ENCODE measurements around the gene CLCNKA.
"Not testable (repeated sequence)": the region's sequence is repeated elsewhere in the genome, so short reads cannot be mapped to it uniquely, and the experiment has no call there.

The CLCNKA gene

DNA sequence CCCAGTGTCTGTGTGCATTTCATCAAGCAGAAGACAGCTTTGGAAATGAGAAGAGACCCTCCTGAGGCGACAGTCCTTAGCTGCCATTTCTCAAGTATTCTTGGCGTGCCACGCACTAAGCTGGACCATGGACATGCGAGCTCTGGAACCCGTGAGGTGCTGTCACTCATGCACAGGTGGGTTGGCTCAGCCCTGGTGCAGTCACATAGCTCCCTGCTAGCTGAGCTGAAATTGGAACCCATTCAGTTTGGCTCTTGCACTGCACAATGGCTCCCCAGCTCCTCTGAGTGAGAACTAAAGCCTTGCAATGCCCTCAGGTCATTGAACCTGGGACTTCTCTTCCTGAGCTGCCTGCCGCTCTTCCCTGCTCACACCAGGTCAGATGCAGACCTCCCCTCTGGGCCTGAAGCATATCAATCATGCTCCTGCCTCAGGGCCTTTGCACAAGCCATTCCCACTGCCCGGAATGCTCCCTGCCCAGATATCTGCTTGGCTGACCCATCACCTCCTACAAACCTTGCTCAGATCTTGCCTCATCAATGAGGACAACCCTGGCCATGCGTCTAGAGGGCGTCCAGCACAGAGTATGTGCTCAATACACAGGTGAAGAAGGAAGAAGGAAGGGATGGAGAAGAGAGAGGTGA lies 24.1 kb upstream of the CLCNKA start:
- Histone ChIP-seq H3K36me3 (no peaks in the 10 kb centered on the region), H3K4me3 (no peak overlapping the region), H3K9me3 (no peaks in the 10 kb centered on the region), H3K4me2 (no peak overlapping the region), H3K27ac (no peak overlapping the region), H3K4me1 (peaks cover 9% of the 10 kb centered on the region), H4K20me1 (no peaks in the 10 kb centered on the region), H3K27me3 (no peaks in the 10 kb centered on the region), H3K9ac (no peak overlapping the region)
- TF ChIP-seq Cebpa-rat (IDR thresholded peaks at IDR 0.05), result no peak

DNA sequence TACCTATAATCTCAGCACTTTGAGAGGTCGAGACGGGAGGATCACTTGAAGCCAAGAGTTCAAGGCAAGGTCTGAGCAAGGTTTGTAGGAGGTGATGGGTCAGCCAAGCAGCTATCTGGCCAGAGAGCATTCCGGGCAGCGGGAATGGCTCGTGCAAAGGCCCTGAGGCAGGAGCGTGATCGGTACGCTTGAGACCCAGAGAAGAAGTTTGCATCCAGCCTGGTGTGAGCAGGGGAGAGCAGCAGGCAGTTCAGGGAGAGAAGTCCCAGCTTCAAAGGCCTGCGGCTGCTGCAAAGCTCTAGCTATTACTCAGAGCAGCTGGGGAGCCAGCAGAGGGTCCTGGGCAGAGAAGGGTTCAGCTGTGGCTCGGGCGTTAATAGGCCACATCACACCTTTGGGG lies 22.9 kb upstream of the CLCNKA start:
- H3K36me3 ChIP-seq, result no peaks in the 10 kb centered on the region

DNA sequence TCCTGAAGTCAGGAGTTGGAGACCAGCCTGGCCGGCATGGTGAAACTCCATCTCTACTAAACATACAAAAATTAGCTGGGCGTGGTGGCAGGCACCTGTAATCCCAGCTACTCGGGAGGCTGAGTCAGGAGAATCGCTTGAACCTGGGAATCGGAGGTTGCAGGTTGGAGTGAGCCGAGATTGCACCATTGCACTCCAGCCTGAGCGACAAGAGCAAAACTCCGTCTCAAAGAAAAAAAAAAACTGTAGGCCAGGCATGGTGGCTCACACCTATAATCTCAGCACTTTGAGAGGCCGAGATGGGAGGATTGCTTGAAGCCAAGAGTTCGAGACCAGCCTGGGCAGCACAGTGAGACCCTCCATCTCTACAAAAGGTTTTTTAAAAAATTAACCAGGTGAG lies 20.6 kb upstream of the CLCNKA start:
- not testable (repeated sequence) for H3K4me3 ChIP-seq, H3K4me2 ChIP-seq, H3K27me3 ChIP-seq, H3K27ac ChIP-seq, H3K9me3 ChIP-seq, H3K36me3 ChIP-seq, H3K9ac ChIP-seq, H4K20me1 ChIP-seq
- peaks cover 30% of the 10 kb centered on the region for H3K4me1 ChIP-seq

More for the DNA sequence above, 22.9 kb upstream of the CLCNKA start:
- H4K20me1 ChIP-seq, result no peaks in the 10 kb centered on the region
- no peak overlapping the region for H3K4me2 ChIP-seq
- H3K9ac ChIP-seq, result no peak overlapping the region
- no peaks in the 10 kb centered on the region for H3K27me3 ChIP-seq
- H3K9me3 ChIP-seq, result no peaks in the 10 kb centered on the region
- H3K27ac ChIP-seq, result no peak overlapping the region
- peaks cover 6% of the 10 kb centered on the region for H3K4me1 ChIP-seq
- no peak overlapping the region for H3K4me3 ChIP-seq
- TF ChIP-seq Cebpa-rat (IDR thresholded peaks at IDR 0.05), result no peak

GRCh38 chr1:16005597-16005996 lies 16.2 kb upstream of the CLCNKA start:
- TF ChIP-seq Cebpa-rat (IDR thresholded peaks at IDR 0.05), result no peak
- H3K9me3 ChIP-seq, result no peaks in the 10 kb centered on the region
- H3K27me3 ChIP-seq, result no peaks in the 10 kb centered on the region
- no peaks in the 10 kb centered on the region for H3K36me3 ChIP-seq
- H3K4me3 ChIP-seq, result peak overlapping the region; percentile 40
- H3K27ac ChIP-seq, result peak overlapping the region; percentile 65
- peaks cover 63% of the 10 kb centered on the region for H3K4me1 ChIP-seq
- H4K20me1 ChIP-seq, result no peaks in the 10 kb centered on the region
- H3K4me2 ChIP-seq, result peak overlapping the region; percentile 93
- H3K9ac ChIP-seq, result peak overlapping the region; percentile 59

DNA sequence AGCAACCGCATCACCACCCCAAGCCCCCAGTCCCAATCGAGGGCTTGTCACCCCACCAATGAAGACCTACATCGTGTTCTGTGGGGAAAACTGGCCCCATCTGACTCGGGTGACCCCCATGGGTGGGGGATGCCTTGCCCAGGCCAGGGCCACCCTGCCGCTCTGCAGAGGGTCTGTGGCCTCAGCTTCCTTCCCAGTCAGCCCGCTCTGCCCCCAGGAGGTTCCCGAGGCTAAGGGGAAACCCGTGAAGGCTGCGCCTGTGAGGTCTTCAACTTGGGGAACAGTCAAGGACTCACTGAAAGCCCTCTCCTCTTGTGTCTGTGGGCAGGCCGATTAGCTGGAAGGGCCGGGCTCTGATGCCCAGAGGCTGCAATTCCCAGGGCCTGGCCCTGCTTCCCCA lies 15.8 kb upstream of the CLCNKA start:
- Histone ChIP-seq H3K9me3 (no peaks in the 10 kb centered on the region), H3K4me3 (peak overlapping the region; percentile 40), H3K36me3 (no peaks in the 10 kb centered on the region), H3K4me1 (peaks cover 67% of the 10 kb centered on the region), H4K20me1 (no peaks in the 10 kb centered on the region), H3K27me3 (no peaks in the 10 kb centered on the region), H3K9ac (peak overlapping the region; percentile 59), H3K27ac (peak overlapping the region; percentile 65), H3K4me2 (peak overlapping the region; percentile 93)
- no peak for TF ChIP-seq Cebpa-rat (IDR thresholded peaks at IDR 0.05)

DNA sequence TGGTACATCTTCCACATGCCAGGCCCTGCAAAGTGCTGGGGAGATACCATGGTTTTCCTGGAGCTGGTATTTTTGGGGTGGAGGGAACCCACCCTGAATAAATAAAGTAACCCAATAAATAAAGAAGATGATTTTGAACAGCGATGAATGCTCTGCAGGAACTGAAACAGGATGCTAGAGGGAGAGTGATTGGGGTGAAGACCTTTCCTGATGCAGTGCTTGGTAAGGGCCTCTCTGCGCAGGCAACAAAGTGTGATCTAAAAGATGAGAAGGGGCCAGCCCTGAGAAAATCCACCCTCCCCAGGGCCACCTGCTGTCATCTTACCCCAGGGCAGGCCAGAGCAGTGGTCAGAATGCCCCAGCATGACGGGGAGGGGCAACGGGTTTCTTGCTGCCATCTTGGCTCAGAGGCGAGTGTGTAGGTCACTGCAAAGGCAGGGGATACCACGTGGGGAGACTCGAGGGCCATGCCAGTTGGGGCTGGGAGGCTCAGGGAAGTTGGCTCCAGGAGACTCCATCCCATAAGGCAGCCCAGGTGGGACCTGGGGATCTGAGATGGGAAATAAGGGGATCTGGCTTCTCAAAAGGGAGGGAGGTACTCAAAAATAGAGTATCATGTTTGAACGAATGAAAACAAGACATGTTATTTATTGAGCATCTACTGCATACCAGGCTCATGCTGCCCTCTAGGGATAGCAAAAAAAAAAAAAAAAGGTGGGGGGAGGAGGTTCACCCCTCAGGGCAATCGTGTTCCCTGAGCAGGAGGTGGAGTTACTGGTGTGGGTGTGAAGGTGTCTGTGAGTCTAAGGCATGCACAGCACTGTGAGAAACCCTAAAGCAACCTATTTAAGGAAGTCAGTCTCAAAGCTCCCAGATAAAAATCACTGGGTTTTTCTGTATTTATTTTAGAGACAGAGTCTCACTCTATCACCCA lies 15.0 kb upstream of the CLCNKA start:
- no peaks in the 10 kb centered on the region for H3K36me3 ChIP-seq
- H3K4me1 ChIP-seq, result peaks cover 75% of the 10 kb centered on the region
- H3K27me3 ChIP-seq, result no peaks in the 10 kb centered on the region
- TF ChIP-seq Cebpa-rat (IDR thresholded peaks at IDR 0.05), result no peak
- H3K4me2 ChIP-seq, result peak overlapping the region; percentile 93
- H3K4me3 ChIP-seq, result peak overlapping the region; percentile 18; the same call in 1 of the 2 replicates
- H3K9me3 ChIP-seq, result no peaks in the 10 kb centered on the region
- H3K27ac ChIP-seq, result peak overlapping the region; percentile 21; the same call in 1 of the 2 replicates
- H4K20me1 ChIP-seq, result no peaks in the 10 kb centered on the region
- no peak overlapping the region for H3K9ac ChIP-seq

DNA sequence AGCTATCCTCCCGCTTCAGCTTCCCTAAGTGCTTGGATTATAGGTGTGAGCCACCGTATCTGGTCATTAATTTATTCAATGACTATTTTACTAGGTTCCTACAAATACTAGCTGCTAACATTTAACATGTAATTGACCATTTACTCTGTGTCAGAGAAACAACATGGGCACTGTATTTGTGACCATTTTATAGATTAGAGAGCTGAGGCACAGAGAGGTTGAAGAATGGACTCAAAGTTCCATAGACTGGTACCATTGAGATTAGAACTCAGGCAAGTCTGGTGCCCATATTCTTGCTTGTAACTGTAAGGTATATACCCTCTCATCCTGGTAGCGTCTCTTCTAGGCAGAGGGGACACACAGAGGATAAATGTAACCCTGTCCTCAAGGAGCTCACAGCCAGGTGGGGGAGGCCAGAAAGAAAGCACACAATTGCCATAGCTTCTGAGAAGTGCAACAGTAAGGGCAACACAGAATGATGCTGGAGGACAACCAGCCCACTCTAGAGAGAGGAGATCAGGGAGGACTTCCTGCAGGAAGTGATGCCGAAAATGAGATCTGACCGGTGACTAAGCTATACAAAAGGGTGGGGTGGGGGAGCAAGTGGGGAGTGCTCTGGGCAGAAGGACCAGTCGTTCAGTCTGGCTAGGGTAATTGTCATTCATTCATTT lies 14.0 kb upstream of the CLCNKA start:
- Histone ChIP-seq H3K4me2 (peak overlapping the region; percentile 93), H3K27me3 (no peaks in the 10 kb centered on the region), H3K4me1 (peaks cover 85% of the 10 kb centered on the region), H3K27ac (no peak overlapping the region), H3K9me3 (no peaks in the 10 kb centered on the region), H3K4me3 (no peak overlapping the region), H4K20me1 (no peaks in the 10 kb centered on the region), H3K9ac (no peak overlapping the region), H3K36me3 (no peaks in the 10 kb centered on the region)
- no peak for TF ChIP-seq Cebpa-rat (IDR thresholded peaks at IDR 0.05)

DNA sequence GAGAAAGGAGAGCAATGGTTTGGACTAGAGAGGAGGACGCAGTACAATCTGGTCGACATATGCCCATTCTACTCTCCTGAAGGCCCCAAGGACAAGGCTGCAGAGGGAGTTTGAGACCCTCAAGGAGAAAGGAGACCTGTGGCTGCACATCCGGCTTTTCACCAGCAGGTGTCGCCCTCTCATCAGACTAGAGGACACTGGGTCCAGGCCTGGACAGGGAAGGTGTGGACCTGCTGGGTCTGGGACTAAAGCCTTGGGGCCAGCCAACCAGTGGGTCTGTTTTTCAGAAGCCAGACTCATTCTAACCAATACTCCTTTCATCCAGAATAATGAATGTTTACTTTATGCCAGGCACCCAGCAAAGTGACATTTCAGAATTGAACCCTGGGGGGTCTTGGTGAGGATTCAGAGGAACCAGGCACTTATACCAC lies 12.8 kb upstream of the CLCNKA start:
- peaks cover 87% of the 10 kb centered on the region for H3K4me1 ChIP-seq
- no peaks in the 10 kb centered on the region for H4K20me1 ChIP-seq
- no peak overlapping the region for H3K9ac ChIP-seq
- no peak overlapping the region for H3K27ac ChIP-seq
- H3K36me3 ChIP-seq, result no peaks in the 10 kb centered on the region
- no peaks in the 10 kb centered on the region for H3K27me3 ChIP-seq
- no peak overlapping the region for H3K4me3 ChIP-seq
- H3K4me2 ChIP-seq, result no peak overlapping the region
- no peak for TF ChIP-seq Cebpa-rat (IDR thresholded peaks at IDR 0.05)
- H3K9me3 ChIP-seq, result no peaks in the 10 kb centered on the region

GRCh38 chr1:16009678-16010077 lies 12.2 kb upstream of the CLCNKA start:
- no peak overlapping the region for H3K4me2 ChIP-seq
- H3K27me3 ChIP-seq, result no peaks in the 10 kb centered on the region
- no peaks in the 10 kb centered on the region for H3K9me3 ChIP-seq
- no peaks in the 10 kb centered on the region for H4K20me1 ChIP-seq
- no peak for TF ChIP-seq Cebpa-rat (IDR thresholded peaks at IDR 0.05)
- H3K4me1 ChIP-seq, result peaks cover 87% of the 10 kb centered on the region
- no peak overlapping the region for H3K9ac ChIP-seq
- no peaks in the 10 kb centered on the region for H3K36me3 ChIP-seq
- no peak overlapping the region for H3K27ac ChIP-seq
- no peak overlapping the region for H3K4me3 ChIP-seq

DNA sequence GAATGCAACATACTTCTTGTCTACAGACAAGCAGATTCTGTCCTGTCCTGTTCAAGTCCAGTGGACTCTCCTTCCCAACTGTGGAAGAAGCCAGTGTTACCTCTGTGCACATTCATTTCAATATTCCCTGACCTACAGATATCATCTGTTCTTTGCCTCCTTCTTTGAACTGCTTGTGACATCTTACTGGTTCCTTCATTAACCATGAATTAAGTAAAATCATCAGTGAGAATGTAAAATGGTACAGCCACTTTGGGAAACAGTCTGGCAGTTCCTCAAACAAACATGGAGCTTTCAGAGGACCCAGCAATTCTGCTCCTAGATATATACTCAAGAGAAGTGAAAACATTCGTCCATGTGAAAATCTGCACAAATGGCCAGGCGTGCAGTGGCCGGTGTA lies 11.0 kb upstream of the CLCNKA start:
- no peak overlapping the region for H3K9ac ChIP-seq
- H3K27me3 ChIP-seq, result no peaks in the 10 kb centered on the region
- H3K27ac ChIP-seq, result no peak overlapping the region
- H3K4me1 ChIP-seq, result peaks cover 87% of the 10 kb centered on the region
- no peak overlapping the region for H3K4me3 ChIP-seq
- no peak for TF ChIP-seq Cebpa-rat (IDR thresholded peaks at IDR 0.05)
- no peaks in the 10 kb centered on the region for H3K36me3 ChIP-seq
- H3K9me3 ChIP-seq, result no peaks in the 10 kb centered on the region
- H4K20me1 ChIP-seq, result no peaks in the 10 kb centered on the region
- H3K4me2 ChIP-seq, result no peak overlapping the region

Data from BLaER1 (cell line).